DMS79 treated with DMSO at 0.1 percent for 48 hours (cell line): Measurements from ENCODE around the gene PLS1.
"Not testable (repeated sequence)": the region's sequence is repeated elsewhere in the genome, so short reads cannot be mapped to it uniquely, and the experiment has no call there.

Experiments
- DNase-seq: peaks from one replicate; lab custom pipeline; 2025; lab: John Stamatoyannopoulos, UW

PLS1 gene

GRCh38 chr3:142595951-142596725, at the start of gene PLS1:
Gene PLS1, plus strand, starts transcription at chr3:142596393. Its CDS starts 67,845 bp downstream, at chr3:142664238.
- peak; percentile 89 for DNase-seq

- no peak for DNase-seq
These were observed 46.2 kb upstream of the PLS1 start for GRCh38 chr3:142549986-142550385.

- DNase-seq, result not testable (repeated sequence)
These were observed 43.6 kb upstream of the PLS1 start for GRCh38 chr3:142552579-142552978.

DNA sequence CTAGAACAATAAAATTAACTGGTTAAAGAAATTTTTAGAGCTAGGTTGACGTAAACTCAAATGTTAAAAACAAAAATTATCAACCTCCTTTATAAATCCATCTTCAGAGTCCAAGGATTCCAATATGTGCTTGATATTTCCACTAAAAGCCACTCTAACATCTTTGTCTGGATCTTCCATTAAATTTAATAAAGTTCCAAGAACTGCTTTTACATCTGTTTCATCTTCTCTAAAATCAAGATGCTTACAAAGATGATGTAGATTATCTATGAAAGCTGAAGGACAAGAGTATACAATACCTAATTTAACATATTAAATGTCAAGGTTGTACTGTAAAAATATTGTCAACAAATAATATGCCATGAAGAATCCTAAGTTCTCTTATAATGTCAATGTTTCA, 42.5 kb upstream of the PLS1 start:
- DNase-seq, result no peak

GRCh38 chr3:142560118-142560517, 36.1 kb upstream of the PLS1 start:
- no peak for DNase-seq

DNA sequence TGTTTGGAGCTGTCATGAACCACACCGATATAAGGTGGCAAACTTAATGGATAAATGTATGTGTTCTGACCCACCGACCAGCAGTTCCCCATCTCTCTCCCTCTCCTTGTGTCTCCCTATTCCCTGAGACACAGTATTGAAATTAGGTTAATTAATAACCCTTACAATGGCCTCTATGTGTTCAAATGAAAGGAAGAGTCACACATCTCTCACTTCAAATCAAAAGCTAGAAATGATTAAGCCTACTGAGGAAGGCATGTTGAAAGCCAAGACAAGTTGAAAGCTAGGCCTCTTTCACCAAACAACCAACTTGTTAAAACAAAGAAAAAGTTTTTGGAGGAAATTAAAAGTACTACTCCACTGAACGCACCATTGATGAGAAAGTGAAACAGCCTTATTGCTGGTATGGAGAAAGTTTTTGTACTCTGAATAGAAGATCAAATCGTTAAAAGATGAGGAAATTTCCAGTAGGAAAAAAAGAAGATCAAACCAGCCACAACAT, 32.6 kb upstream of the PLS1 start:
- no peak for DNase-seq

GRCh38 chr3:142566096-142566495, 30.1 kb upstream of the PLS1 start:
- DNase-seq, result no peak

DNA sequence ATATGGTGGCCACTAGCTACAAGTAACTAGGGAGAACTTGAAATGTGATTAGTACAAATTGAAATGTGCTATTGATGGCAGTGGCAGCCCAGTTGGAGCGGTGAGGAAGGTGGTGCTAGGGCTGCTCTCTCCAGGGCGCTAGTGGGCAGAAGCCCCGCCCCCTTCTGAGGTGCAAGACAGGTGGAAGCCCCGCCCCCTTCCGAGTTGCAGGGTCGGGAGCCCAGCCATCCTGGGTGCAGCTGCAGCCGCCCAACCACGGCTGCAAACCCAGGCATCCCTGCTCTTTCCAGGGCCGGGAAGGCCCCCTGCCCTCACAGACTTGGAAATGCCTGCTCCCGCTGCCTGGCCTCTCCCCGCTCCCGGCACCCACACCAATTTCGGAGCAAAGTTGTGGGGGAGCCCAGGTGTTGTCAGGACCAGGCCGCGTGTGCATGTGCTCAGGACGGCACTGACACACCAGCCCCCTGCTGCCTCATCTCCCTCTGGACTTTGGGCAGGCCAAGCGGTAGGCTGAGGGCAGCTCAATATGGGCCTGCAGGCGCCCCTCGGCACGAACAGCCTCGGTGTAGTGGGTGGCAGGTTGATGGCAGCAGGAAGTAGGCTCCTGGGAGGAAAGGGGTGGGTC, 27.7 kb upstream of the PLS1 start:
- no peak for DNase-seq

DNA sequence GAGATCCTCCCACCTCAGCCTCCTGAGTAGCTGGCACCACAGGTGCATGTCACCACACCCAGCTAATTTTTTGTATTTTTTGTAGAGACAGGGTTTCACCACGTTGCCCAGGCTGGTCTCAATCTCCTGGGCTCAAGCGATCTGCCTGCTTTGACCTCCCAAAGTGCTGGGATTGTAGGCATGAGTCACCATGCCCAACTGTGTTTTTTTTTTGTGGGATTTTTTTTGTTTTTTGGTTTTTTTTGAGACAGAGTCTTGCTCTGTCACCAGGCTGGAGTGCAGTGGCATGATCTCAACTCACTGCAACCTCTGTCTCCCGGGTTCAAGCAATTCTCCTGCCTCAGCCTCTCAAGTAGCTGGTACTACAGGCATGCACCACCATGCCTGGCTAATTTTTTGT, 26.8 kb upstream of the PLS1 start:
- DNase-seq, result not testable (repeated sequence)

- DNase-seq, result not testable (repeated sequence)
These were observed 22.0 kb upstream of the PLS1 start for GRCh38 chr3:142574223-142574622.

GRCh38 chr3:142574665-142575064, 21.5 kb upstream of the PLS1 start:
- DNase-seq, result no peak

- no peak for DNase-seq
These were observed 19.4 kb upstream of the PLS1 start for GRCh38 chr3:142576792-142577191.

- DNase-seq, result no peak
These were observed 18.4 kb upstream of the PLS1 start for GRCh38 chr3:142577696-142578328.

DNA sequence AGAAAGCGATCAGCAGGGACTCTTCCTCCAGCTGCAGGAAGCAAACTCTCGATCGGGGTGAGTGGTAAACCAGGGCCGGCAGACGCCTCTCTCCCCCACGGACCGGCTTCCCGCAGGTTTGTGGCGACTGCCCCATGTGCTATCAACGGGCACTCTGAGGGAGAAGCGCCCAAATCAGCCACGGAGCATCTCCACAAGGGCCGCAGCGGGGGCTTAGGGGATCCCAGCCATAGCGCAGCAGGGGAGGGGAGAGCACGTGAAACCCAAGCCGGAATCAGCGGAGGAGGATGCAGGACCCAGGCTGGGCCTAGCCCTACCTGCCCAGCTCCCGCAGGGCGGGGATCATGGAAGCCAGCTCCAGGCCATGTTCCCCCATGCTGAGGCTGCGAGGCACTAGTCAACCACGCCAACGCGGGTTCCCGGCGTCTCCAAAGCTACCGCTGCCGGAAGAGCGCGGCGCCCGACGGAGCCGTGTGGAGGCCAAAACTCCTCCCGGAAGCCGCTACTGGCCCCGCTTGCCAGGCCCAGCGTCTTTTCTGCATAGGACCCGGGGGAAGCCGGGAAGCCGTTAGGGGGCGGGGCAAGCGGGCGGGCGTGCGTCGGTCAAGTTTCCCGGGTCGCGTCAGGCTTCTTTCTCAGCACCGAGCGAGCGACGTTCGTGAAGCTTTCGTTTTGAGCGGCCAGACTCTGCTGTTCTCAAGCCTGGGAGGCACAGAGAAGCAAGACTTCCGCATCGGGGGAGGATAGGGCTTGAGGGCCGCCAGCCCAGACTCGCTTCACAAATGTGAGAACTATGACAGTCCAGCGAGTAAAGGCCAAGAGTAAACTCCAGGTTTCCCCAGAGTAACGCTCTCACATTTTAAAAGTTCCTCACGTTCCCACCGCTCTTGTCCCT, 17.6 kb upstream of the PLS1 start, which contains the start of gene ATR:
TSS of gene ATR (minus strand) at position 405 of the 895 bp plus-strand sequence. CDS start at position 376, 29 bp downstream.
- peak; percentile 92 for DNase-seq

GRCh38 chr3:142580061-142580423, 16.2 kb upstream of the PLS1 start:
- no peak for DNase-seq

DNA sequence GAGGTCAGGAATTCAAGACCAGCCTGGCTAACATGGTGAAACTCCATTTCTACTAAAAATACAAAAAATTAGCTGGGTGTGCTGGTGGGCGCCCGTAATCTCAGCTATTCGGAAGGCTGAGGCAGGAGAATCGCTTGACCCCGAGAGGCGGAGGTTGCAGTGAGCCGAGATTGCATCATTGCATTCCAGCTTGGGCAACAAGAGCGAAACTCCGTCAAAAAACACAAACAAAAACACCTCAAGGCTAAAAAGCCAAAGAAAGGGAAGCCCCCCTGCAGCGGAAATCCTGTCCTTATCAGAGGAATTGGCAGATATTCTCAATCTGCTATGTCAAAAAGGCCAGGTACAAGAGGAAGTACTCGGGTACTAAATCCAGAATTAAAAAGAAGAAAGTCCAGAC, 15.1 kb upstream of the PLS1 start:
- DNase-seq, result not testable (repeated sequence)

DNA sequence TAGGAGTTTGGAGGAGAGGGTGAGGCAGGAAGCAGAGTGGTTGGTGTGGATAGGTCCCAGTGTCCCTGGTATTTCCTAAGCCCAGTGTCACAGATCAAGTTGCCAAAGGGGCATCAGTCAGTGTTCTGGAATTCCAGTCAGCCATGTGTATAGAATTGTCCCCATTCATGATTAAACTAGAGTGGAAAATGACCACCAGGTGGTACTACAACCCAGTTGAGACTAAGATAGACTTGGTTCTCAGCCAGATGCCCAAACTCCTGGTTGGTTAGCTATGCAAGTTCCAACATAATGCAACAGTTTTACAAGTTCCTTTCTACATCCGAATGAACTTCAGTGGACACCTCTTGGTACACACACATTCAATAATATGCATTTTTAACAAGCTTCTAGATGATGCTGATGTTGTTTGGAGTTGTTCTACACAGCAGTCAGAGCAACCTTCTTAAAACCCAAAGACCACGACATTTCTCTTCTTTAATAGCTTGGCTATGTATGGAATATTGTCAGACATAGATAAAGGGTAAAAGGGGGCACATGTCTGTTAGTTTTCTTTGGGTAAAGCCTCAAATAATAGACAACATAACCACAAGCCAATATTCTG, 9.3 kb upstream of the PLS1 start:
- peak; percentile 29 for DNase-seq

GRCh38 chr3:142588703-142589102, 7.5 kb upstream of the PLS1 start:
- DNase-seq, result no peak

GRCh38 chr3:142592268-142592667, 3.9 kb upstream of the PLS1 start:
- not testable (repeated sequence) for DNase-seq

- no peak for DNase-seq
These were observed 1.1 kb upstream of the PLS1 start for GRCh38 chr3:142595141-142595540.

DNA sequence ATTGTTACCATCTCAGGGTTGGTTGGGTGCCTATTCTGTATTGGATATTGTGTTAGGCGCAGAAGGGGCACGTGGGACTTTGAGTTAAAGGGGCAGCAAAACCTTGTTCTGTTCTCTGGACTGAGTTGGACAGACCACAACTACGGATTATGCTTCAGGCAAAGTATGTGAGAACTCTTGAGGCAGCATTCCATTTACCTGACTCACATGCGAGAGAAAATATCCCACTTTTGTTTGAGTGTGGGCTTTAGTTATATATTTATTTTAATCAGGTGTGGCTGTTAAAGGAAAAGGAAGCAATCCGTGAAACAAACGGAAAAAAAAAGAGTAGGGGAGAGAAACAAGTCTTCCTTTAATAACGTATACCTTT, 627 bp upstream of the PLS1 start:
- peak; percentile 58 for DNase-seq

DNA sequence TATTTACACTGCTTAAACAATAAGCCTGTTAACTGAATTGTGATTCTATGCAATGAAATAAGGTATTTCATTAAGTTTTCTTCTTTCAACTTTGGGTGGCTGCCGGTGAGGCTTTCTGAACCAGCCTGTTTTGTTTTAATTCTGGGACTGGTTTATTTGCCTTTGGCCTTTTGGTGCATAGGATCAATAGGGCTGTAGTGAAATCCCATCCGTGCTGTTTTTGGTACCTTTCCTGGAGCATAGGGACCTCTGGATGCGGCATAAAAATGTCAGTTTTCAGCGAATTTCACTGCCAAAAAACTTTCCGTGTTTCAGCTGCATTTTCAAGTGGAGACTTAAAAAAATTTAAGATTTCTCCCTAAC, 514 bp downstream of the PLS1 start:
- DNase-seq, result no peak
